Trophoblast cell (in vitro differentiated cells and primary cell): ENCODE results near the gene DNAH2.

Experiments used
- DNase-seq, 2 donors: peaks; one replicate each; pipeline ENCODE4 v3.0.0-alpha.2; 2016
- H2AFZ ChIP-seq: 2 replicates; pipeline ENCODE4 v1.6.1; 2013; ENCODE audit warnings: low read length, moderate library complexity, mild to moderate bottlenecking; ENCODE audit not compliant: insufficient read depth, poor library complexity
- H2AK5ac ChIP-seq: 2 replicates; pipeline ENCODE4 v1.6.1; 2013; ENCODE audit warnings: mild to moderate bottlenecking, low read length
- H2BK120ac ChIP-seq: 2 replicates; pipeline ENCODE4 v1.6.1; 2013; ENCODE audit warnings: low read length, mild to moderate bottlenecking, moderate library complexity; ENCODE audit not compliant: insufficient read depth, poor library complexity
- H2BK12ac ChIP-seq: 2 replicates; pipeline ENCODE4 v1.6.1; 2013; ENCODE audit warnings: mild to moderate bottlenecking, low read length, moderate library complexity
- H2BK5ac ChIP-seq: 2 replicates; pipeline ENCODE4 v1.6.1; 2013; ENCODE audit warnings: low read length, low read depth, moderate library complexity, mild to moderate bottlenecking; ENCODE audit not compliant: poor library complexity
- H3K14ac ChIP-seq: 2 replicates; pipeline ENCODE4 v1.6.1; 2013; ENCODE audit warnings: mild to moderate bottlenecking, low read length
- H3K18ac ChIP-seq: 2 replicates; pipeline ENCODE4 v1.6.1; 2013; ENCODE audit warnings: mild to moderate bottlenecking, low read length
- H3K23ac ChIP-seq: 2 replicates; pipeline ENCODE4 v1.6.1; 2013; ENCODE audit warnings: low read length
- H3K27ac ChIP-seq: 2 replicates; pipeline ENCODE4 v1.5.1; 2013; ENCODE audit warnings: low read depth, mild to moderate bottlenecking, inconsistent platforms, low read length, moderate library complexity
- H3K27me3 ChIP-seq: 2 replicates; pipeline ENCODE4 v1.6.1; 2013; ENCODE audit warnings: inconsistent platforms, mild to moderate bottlenecking, low read length, moderate library complexity; ENCODE audit not compliant: insufficient read depth
- H3K36me3 ChIP-seq, 2 experiments: 1 replicate in 1 of 2; 2 replicates in 1 of 2; pipeline ENCODE4 v1.6.1; 2013; ENCODE audit warnings: low read length in 2 of 2, mild to moderate bottlenecking in 2 of 2, moderate library complexity in 1 of 2; ENCODE audit not compliant: insufficient read depth in 2 of 2, control insufficient read depth in 1 of 2
- H3K4ac ChIP-seq: 2 replicates; pipeline ENCODE4 v1.6.1; 2013; ENCODE audit warnings: low read depth, mild to moderate bottlenecking, low read length, moderate library complexity
- H3K4me1 ChIP-seq, 2 experiments: 1 replicate in 1 of 2; 2 replicates in 1 of 2; pipeline ENCODE4 v1.6.1; 2013; ENCODE audit warnings: low read length in 2 of 2, mild to moderate bottlenecking in 2 of 2, moderate library complexity in 1 of 2; ENCODE audit not compliant: insufficient read depth in 2 of 2, control insufficient read depth in 1 of 2
- H3K4me2 ChIP-seq: 2 replicates; pipeline ENCODE4 v1.6.1; 2013; ENCODE audit warnings: inconsistent platforms, mild to moderate bottlenecking, low read length, moderate library complexity
- H3K4me3 ChIP-seq: 2 replicates; pipeline ENCODE4 v1.5.1; 2013; ENCODE audit warnings: mild to moderate bottlenecking, low read depth, low read length, inconsistent platforms
- H3K79me1 ChIP-seq: one replicate; pipeline ENCODE4 v1.6.1; 2013; ENCODE audit warnings: low read length
- H3K79me2 ChIP-seq: 2 replicates; pipeline ENCODE4 v1.6.1; 2013; ENCODE audit warnings: low read length, mild to moderate bottlenecking; ENCODE audit not compliant: control insufficient read depth, insufficient read depth, poor library complexity
- H3K9ac ChIP-seq: 2 replicates; pipeline ENCODE4 v1.6.1; 2013; ENCODE audit warnings: mild to moderate bottlenecking, low read length
- H3K9me3 ChIP-seq: 2 replicates; pipeline ENCODE4 v1.6.1; 2013; ENCODE audit warnings: low read depth, mild to moderate bottlenecking, control low read depth, inconsistent platforms, low read length; ENCODE audit not compliant: insufficient read depth
- H4K12ac ChIP-seq: 2 replicates; pipeline ENCODE4 v1.6.1; 2013; ENCODE audit warnings: low read depth, mild to moderate bottlenecking, low read length, moderate library complexity
- H4K8ac ChIP-seq: 2 replicates; pipeline ENCODE4 v1.6.1; 2013; ENCODE audit warnings: low read depth, mild to moderate bottlenecking, low read length, moderate library complexity
- H4K91ac ChIP-seq: one replicate; pipeline ENCODE4 v1.6.1; 2013; ENCODE audit warnings: low read depth, mild to moderate bottlenecking, low read length, moderate library complexity
- WGBS: extraction: QIAGEN DNeasy Blood & Tissue Kit; methylation state at CpG from one replicate; pipeline ENCODE4 v1.1.7; 2013; ENCODE audit warnings: missing lambda C conversion rate; ENCODE audit not compliant: insufficient read length, insufficient coverage; ENCODE audit errors: extremely low coverage; 5-methylcytosine and 5-hydroxymethylcytosine counted together

DNAH2 gene

DNA sequence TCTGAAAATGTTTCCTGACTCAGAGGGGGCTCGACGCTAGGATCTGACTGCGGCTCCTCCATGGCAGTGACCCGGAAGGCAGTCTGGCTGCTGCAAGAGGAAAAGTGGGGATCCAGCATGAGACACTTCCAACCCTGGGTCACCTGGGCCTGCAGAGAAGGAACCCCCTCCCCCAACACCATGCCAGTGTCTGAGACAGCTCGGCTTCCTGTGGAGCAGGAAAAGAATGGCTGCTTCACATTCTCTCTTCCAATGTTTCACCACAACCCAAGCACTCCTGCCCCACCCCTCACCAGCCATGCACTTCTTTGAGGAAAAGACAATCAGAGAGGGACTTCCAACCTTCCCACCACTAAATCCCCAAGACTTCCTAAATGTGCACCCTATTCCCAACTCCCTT, 41.0 kb upstream of the DNAH2 start:
- H3K4me1 ChIP-seq: peaks cover 8 to 9% of the 10 kb centered on the region in 2 experiments
- H3K23ac ChIP-seq: no peak overlapping the region
- no peak overlapping the region for H2AK5ac ChIP-seq
- H3K36me3 ChIP-seq: peaks cover 33 to 36% of the 10 kb centered on the region in 2 experiments
- no peaks in the 10 kb centered on the region for H3K27me3 ChIP-seq
- H4K91ac ChIP-seq: no peak overlapping the region
- no peak for DNase-seq
- no peak overlapping the region for H4K12ac ChIP-seq
- no peaks in the 10 kb centered on the region for H3K79me2 ChIP-seq
- no peak overlapping the region for H3K4me2 ChIP-seq
- H2AFZ ChIP-seq: no peak overlapping the region
- WGBS: no CpG with 5 or more reads among the region's 5 CpGs
- H3K14ac ChIP-seq: no peak overlapping the region
- H4K8ac ChIP-seq: no peak overlapping the region
- H2BK5ac ChIP-seq: no peak overlapping the region
- no peak overlapping the region for H2BK12ac ChIP-seq
- H3K18ac ChIP-seq: no peak overlapping the region
- peaks cover 6% of the 10 kb centered on the region for H3K9me3 ChIP-seq
- no peak overlapping the region for H3K4ac ChIP-seq
- no peak overlapping the region for H3K9ac ChIP-seq
- H3K4me3 ChIP-seq: no peak overlapping the region
- no peaks in the 10 kb centered on the region for H3K79me1 ChIP-seq
- peak overlapping the region; percentile 7 for H3K27ac ChIP-seq
- no peak overlapping the region for H2BK120ac ChIP-seq

DNA sequence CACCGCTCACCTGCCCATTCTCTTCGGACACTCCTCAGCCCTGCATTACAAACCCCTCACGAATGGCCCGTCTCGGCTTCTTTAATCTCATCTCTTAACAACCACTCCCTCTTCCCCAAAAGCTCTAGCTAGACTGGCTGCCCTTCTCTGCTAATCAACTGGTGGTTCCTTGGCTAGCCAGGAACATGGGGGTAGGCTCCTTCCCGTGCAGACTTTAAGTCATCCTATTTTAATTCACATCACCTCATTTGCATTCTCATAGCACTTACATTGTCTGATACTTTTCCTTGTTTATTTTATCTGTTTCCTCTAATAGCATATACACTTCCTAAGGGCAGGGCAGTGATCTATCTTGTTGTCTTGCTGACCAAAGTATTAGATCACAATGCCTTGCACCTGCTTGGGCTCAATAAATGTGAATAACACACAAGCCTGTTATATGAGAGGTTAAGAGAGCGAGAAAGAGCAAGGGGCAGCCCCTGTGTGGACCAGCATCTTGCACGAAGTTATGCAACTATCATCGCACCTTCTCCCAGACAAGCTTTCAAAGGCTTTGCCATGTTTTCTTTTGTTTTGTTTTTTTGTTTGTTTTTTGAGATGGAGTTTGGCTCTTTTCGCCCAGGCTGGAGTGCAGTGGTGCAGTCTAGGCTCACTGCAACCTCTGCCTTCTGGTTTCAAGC, 40.0 kb upstream of the DNAH2 start:
- Histone ChIP-seq H3K36me3 (peaks cover 26 to 29% of the 10 kb centered on the region in 2 experiments), H2BK120ac (no peak overlapping the region), H3K27me3 (no peaks in the 10 kb centered on the region), H3K4me1 (peaks cover 8 to 9% of the 10 kb centered on the region in 2 experiments), H3K9ac (no peak overlapping the region), H3K18ac (no peak overlapping the region), H3K9me3 (peaks cover 6% of the 10 kb centered on the region), H2AFZ (no peak overlapping the region), H4K8ac (no peak overlapping the region), H3K79me1 (no peaks in the 10 kb centered on the region), H3K4me3 (no peak overlapping the region), H4K12ac (no peak overlapping the region), H2AK5ac (no peak overlapping the region), H3K79me2 (peaks cover 1% of the 10 kb centered on the region), H3K4me2 (no peak overlapping the region), H2BK5ac (no peak overlapping the region), H3K4ac (no peak overlapping the region), H3K14ac (no peak overlapping the region), H4K91ac (no peak overlapping the region), H2BK12ac (no peak overlapping the region), H3K23ac (no peak overlapping the region), H3K27ac (no peak overlapping the region)
- WGBS: no CpG with 5 or more reads among the region's 10 CpGs
- DNase-seq: no peak

DNA sequence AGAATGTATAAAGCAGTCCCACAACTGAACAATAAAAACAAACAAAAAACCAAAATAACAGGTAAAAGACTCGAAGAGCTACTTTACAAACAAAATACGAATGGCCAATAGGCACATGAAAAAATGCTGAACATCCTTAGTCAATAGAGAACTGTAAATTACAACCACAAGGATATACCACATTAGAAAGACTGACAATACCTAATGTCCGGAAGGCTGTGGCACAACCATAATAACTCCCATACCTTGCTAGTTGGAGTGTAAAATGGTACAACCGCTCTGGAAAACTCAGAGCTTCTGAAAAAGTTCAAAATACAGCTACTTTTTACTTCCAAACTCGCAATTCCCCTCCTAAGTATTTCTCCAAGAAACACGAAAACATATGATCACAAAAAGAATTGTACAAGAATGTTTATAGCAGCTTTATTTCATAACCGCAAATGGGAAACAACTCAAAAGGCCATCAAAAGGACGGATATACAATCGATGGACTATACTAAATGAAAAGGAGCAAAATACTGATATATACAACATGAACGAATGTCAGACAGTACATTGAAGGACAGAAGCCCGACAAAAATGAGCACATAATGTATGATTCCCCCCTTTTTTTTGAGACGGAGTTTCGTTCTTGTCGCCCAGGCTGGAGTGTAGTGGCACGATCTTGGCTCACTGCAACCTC, 32.6 kb upstream of the DNAH2 start:
- no peak overlapping the region for H2BK120ac ChIP-seq
- H3K4me2 ChIP-seq: peak overlapping the region; percentile 94
- no CpG with 5 or more reads among the region's 15 CpGs for WGBS

DNA sequence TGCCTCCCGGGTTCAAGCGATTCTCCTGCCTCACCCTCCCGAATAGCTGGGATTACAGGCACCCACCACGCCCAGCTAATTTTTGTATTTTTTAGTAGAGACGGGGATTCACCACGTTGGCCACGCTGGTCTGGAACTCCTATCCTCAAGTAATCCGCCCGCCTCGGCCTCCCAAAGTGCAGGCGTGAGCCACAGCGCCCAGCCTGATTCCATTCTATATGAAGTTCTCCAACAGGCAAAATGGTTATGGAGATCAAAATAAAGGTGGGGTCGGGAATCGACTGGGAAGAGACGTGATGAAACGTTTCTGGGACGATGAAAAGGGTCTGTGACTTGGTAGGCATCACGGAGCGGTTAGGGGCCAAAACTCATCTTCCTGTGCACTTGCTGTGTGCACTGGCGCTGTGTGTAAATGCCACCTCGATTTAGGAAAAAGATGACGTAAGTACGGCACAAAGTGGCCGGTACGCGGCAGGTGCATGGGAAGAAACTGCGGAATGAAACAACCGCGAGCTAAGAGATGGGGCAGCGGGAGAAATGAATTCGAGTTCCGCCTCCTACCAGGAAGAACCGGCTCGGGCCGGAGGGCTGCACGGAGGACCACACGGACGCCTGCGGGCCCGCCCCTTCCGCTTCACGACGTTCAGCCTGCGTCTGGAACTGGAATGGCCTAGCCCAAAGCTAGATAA, 31.9 kb upstream of the DNAH2 start:
- peak overlapping the region; percentile 58 for H4K8ac ChIP-seq
- H3K9me3 ChIP-seq: no peaks in the 10 kb centered on the region
- H2AFZ ChIP-seq: no peak overlapping the region
- H3K79me1 ChIP-seq: peaks cover 20% of the 10 kb centered on the region
- no peaks in the 10 kb centered on the region for H3K27me3 ChIP-seq
- peak overlapping the region; percentile 47 for H4K91ac ChIP-seq
- H2AK5ac ChIP-seq: no peak overlapping the region
- no peak overlapping the region for H2BK12ac ChIP-seq
- H3K4me1 ChIP-seq: peaks cover 4 to 12% of the 10 kb centered on the region in 2 experiments
- peaks cover 0 to 2% of the 10 kb centered on the region in 2 experiments for H3K36me3 ChIP-seq
- peak overlapping the region; percentile 83 for H3K4me3 ChIP-seq
- no peak overlapping the region for H2BK120ac ChIP-seq
- H3K4ac ChIP-seq: peak overlapping the region; percentile 21
- H4K12ac ChIP-seq: peak overlapping the region; percentile 37
- H3K9ac ChIP-seq: peak overlapping the region; percentile 68
- H3K4me2 ChIP-seq: peak overlapping the region; percentile 94
- peaks cover 17% of the 10 kb centered on the region for H3K79me2 ChIP-seq
- no CpG with 5 or more reads among the region's 44 CpGs for WGBS
- peak overlapping the region; percentile 9 for H3K18ac ChIP-seq
- no peak overlapping the region for H3K23ac ChIP-seq
- H3K27ac ChIP-seq: peak overlapping the region; percentile 88
- H3K14ac ChIP-seq: peak overlapping the region; percentile 12
- no peak overlapping the region for H2BK5ac ChIP-seq
- DNase-seq: peak; percentile 94 to 95

More for the DNA sequence above, 32.6 kb upstream of the DNAH2 start:
- Histone ChIP-seq H3K18ac (no peak overlapping the region), H3K14ac (no peak overlapping the region), H2BK5ac (no peak overlapping the region), H4K12ac (no peak overlapping the region), H3K36me3 (peaks cover 0 to under 1% of the 10 kb centered on the region in 2 experiments), H2AFZ (no peak overlapping the region), H3K4me1 (peaks cover 4 to 12% of the 10 kb centered on the region in 2 experiments), H3K4me3 (no peak overlapping the region), H4K8ac (no peak overlapping the region), H3K79me1 (peaks cover 20% of the 10 kb centered on the region), H3K9me3 (no peaks in the 10 kb centered on the region), H3K79me2 (peaks cover 17% of the 10 kb centered on the region), H4K91ac (no peak overlapping the region), H3K4ac (peak overlapping the region; percentile 95), H2BK12ac (no peak overlapping the region), H3K23ac (no peak overlapping the region), H3K27ac (no peak overlapping the region), H3K9ac (no peak overlapping the region), H2AK5ac (no peak overlapping the region), H3K27me3 (no peaks in the 10 kb centered on the region)
- DNase-seq: no peak
